Measurements from ENCODE around the gene NDE1. TPM values are rescaled to one million over a fixed set of nuclear protein-coding genes. Genes with fewer than 3 reads are reported as not detected.

The NDE1 gene
- polyA plus RNA-seq, 1 of the 3 experiments (the other 2 are of a cell fraction): 27.9 TPM

- DNase-seq: no peak
- H3K27ac ChIP-seq (ENCODE audit: low read depth in 2 of 2, low read length in 1 of 2): no peak overlapping the region
- no peak overlapping the region for H3K4me3 ChIP-seq (ENCODE audit: low read depth in 2 of 2, low read length in 1 of 2)
- peaks cover 18% of the 10 kb centered on the region; the same call in 1 of the 2 replicates for H4K20me1 ChIP-seq (ENCODE audit: insufficient read depth)
- peaks cover 100% of the 10 kb centered on the region for H3K79me2 ChIP-seq (ENCODE audit: insufficient read depth)
- H3K4me2 ChIP-seq: no peak overlapping the region
- no peaks in the 10 kb centered on the region for H3K36me3 ChIP-seq (replicated peaks in 1 of 2; ENCODE audit: control insufficient read depth in 1 of 2, insufficient read depth in 2 of 2, low read length in 1 of 2)
- no peaks in the 10 kb centered on the region for H3K9me2 ChIP-seq
- H3K27me3 ChIP-seq (ENCODE audit: insufficient read depth): no peaks in the 10 kb centered on the region
- peaks cover 2% of the 10 kb centered on the region for H3F3A ChIP-seq (replicated peaks; ENCODE audit: insufficient read depth)
- no peaks in the 10 kb centered on the region for H3K4me1 ChIP-seq (ENCODE audit: control insufficient read depth in 1 of 2, insufficient read depth in 2 of 2, low read depth in 1 of 2, low read length in 1 of 2)
- H3K9ac ChIP-seq: no peak overlapping the region
- H3K9me3 ChIP-seq: no peaks in the 10 kb centered on the region
- ChIA-PET CTCF (interaction anchor here (1.0 kb wide), 1 partner anchor 45 kb away, joined by 3 read pairs; no protein-coding TSS in a partner anchor), POLR2A (no interaction called here)
- TF ChIP-seq FOSL2 (IDR thresholded peaks at IDR 0.05; ENCODE audit: borderline replicate concordance, low read depth) (no peak), MXI1 (IDR thresholded peaks at IDR 0.05; ENCODE audit: low read depth, low read length) (no peak), PBX3 (IDR thresholded peaks at IDR 0.05) (no peak), CTCF (IDR thresholded peaks at IDR 0.05) (no peak), ZBTB33 (IDR thresholded peaks at IDR 0.05; ENCODE audit: borderline replicate concordance, low read depth) (no peak), TAF1 (IDR thresholded peaks at IDR 0.05; ENCODE audit: borderline replicate concordance, low read depth, low read length) (no peak), TEAD4 (IDR thresholded peaks at IDR 0.05; ENCODE audit: borderline replicate concordance, insufficient read depth) (no peak), MAX (IDR thresholded peaks at IDR 0.05; ENCODE audit: low read depth) (no peak), RAD21 (IDR thresholded peaks at IDR 0.05; ENCODE audit: low read length) (no peak), RXRA (IDR thresholded peaks at IDR 0.05; ENCODE audit: borderline replicate concordance, low read depth) (no peak), NFIC (IDR thresholded peaks at IDR 0.05; ENCODE audit: borderline replicate concordance) (no peak), FOXJ3 (CRISPR knock-in tag; IDR thresholded peaks at IDR 0.05) (no peak), TCF12 (IDR thresholded peaks at IDR 0.05) (no peak), GATA2 (CRISPR knock-in tag; IDR thresholded peaks at IDR 0.05) (no peak), CHD2 (IDR thresholded peaks at IDR 0.05; ENCODE audit: low read length, partially characterized antibody) (no peak), MEF2A (IDR thresholded peaks at IDR 0.05; ENCODE audit: borderline replicate concordance, low read depth) (no peak), RCOR1 (IDR thresholded peaks at IDR 0.05; ENCODE audit: low read length) (no peak)
- no peak overlapping the region for H2AFZ ChIP-seq (ENCODE audit: low read depth)
- 100% methylated on average over 3 of the region's 6 CpGs for WGBS (ENCODE audit: low lambda C conversion rate)
These were observed 8.1 kb downstream of the NDE1 start for GRCh38 chr16:15658149-15658548.

All from SK-N-SH (cell line).